Measurements from ENCODE around the gene GLB1L2.

DNA sequence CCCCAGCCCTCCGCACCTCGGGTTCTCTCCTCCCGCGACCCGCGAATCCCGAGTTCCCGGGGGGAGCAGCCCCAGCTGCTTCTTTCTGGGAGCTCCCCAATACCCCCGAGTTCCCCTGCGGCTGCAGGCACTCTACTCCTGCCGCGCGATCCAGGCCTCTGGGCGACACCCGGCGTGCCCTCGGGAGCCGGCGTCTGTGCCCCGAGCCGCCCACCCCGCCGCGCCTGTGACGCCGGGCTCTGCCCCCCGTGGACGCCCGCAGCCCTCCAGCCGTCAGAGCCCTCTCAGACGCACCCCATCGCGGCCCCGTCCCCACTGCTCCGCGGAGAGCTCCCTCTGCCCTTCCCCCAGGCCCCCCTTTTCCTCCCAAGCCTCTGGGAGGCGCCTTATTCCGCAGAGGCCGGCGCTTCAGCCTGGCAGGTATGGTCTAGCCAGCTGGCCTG lies 422 bp downstream of the GLB1L2 start:
- no peak for TF ChIP-seq MXD4 (CRISPR knock-in tag; IDR thresholded peaks at IDR 0.05)
- no peak for TF ChIP-seq PHF8 (CRISPR knock-in tag; IDR thresholded peaks at IDR 0.05)
- no peak for TF ChIP-seq MEIS1 (CRISPR knock-in tag; IDR thresholded peaks at IDR 0.05; ENCODE audit: borderline replicate concordance)
- TF ChIP-seq, protein P1, sequence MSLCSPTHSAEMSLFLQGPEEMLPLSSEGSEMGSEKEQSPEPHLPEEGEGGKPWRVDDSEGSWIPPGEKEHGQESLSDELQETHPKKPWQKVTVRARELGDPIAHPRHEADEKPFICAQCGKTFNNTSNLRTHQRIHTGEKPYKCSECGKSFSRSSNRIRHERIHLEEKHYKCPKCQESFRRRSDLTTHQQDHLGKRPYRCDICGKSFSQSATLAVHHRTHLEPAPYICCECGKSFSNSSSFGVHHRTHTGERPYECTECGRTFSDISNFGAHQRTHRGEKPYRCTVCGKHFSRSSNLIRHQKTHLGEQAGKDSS (CRISPR knock-in tag; IDR thresholded peaks at IDR 0.05; ENCODE audit: borderline replicate concordance, low read depth) = no peak
